Suprapubic skin (tissue), 4 donors: Measurements from ENCODE around the gene CASP4.

Experiments used
- EP300 ChIP-seq: sonication (generic); formaldehyde crosslinking; IDR thresholded peaks from one replicate; pipeline ENCODE4 v1.6.1; 2017; ENCODE audit warnings: antibody characterized with exemption
- POLR2A ChIP-seq, 2 donors: fragments of 450-650 bp; IDR thresholded peaks; one replicate each; pipeline ENCODE4 v1.6.1; 2017; ENCODE audit warnings: antibody characterized with exemption in 2 of 2, mild to moderate bottlenecking in 2 of 2, moderate library complexity in 2 of 2
- POLR2AphosphoS5 ChIP-seq, 3 donors: sonication (generic); formaldehyde crosslinking; IDR thresholded peaks; one replicate each; pipeline ENCODE4 v1.6.1; 2017; ENCODE audit warnings: antibody characterized with exemption in 3 of 3
- TF ChIP-seq, protein P1 (sequence below), 2 donors: fragments of 200-600 bp in 1 of 2; fragments of 450-650 bp in 1 of 2; sonication (generic) in 1 of 2; IDR thresholded peaks; one replicate each; pipeline ENCODE4 v1.5.1; 2016 to 2019; ENCODE audit warnings: antibody characterized with exemption in 2 of 2, mild to moderate bottlenecking in 1 of 2, moderate library complexity in 1 of 2

DNA sequence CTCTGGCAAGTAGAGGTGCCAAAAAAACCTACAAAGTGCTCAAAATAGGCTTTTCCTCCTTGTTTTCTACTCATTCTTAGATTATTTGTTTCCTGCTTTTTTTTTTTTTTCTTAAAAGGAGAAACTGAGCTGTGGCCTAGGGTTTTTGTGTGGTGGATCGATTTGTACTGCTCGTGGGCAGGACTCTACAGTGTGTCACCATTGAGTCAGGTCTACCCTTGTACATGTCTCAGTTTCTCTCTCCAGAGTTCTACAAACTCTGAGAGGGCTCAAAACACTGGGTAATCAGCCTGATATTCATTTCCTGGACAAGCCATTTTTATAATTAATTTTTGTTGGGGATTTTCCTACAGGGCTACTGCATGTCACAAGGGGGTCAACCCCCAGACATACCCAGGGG, 5.2 kb upstream of the CASP4 start:
- TF ChIP-seq POLR2A (IDR thresholded peaks at IDR 0.05): no peak
- TF ChIP-seq, protein P1, sequence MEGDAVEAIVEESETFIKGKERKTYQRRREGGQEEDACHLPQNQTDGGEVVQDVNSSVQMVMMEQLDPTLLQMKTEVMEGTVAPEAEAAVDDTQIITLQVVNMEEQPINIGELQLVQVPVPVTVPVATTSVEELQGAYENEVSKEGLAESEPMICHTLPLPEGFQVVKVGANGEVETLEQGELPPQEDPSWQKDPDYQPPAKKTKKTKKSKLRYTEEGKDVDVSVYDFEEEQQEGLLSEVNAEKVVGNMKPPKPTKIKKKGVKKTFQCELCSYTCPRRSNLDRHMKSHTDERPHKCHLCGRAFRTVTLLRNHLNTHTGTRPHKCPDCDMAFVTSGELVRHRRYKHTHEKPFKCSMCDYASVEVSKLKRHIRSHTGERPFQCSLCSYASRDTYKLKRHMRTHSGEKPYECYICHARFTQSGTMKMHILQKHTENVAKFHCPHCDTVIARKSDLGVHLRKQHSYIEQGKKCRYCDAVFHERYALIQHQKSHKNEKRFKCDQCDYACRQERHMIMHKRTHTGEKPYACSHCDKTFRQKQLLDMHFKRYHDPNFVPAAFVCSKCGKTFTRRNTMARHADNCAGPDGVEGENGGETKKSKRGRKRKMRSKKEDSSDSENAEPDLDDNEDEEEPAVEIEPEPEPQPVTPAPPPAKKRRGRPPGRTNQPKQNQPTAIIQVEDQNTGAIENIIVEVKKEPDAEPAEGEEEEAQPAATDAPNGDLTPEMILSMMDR (IDR thresholded peaks at IDR 0.05): no peak
- no peak for TF ChIP-seq POLR2AphosphoS5 (IDR thresholded peaks at IDR 0.05)
- no peak for TF ChIP-seq EP300
